SU-DHL-6 (cell line): Measurements from ENCODE around the gene SMIM10L2A.

Source experiments
- CTCF ChIP-seq: fragments of 200-600 bp; sonication (generic); IDR thresholded peaks from one replicate; pipeline ENCODE4 v1.5.1; 2017; ENCODE audit warnings: antibody characterized with exemption, mild to moderate bottlenecking, low read length, moderate library complexity; ENCODE audit not compliant: insufficient read depth, poor library complexity, severe bottlenecking
- EZH2phosphoT487 ChIP-seq: fragments of 200-600 bp; sonication (generic), shearing (Covaris generic); conservative IDR thresholded peaks from 2 replicates; pipeline ENCODE4 v1.6.1; 2018; ENCODE audit warnings: mild to moderate bottlenecking, antibody characterized with exemption, low read length, moderate library complexity, mixed read lengths

- TF ChIP-seq CTCF, result no peak
- TF ChIP-seq EZH2phosphoT487, result no peak
Measured at GRCh38 chrX:135384161-135384836, 37.4 kb upstream of the SMIM10L2A start.
